Right lobe of liver (tissue), 6 donors: ENCODE data around the gene POLE. TPM values are rescaled to one million over a fixed set of nuclear protein-coding genes. Genes with fewer than 3 reads are reported as not detected.

Experiments
- ATAC-seq, 4 donors: fragments of 200-7000 bp; cut with Tn5 transposase; one replicate each; pipeline ENCODE4 v1.9.1; 2020; ENCODE audit warnings: mild to moderate bottlenecking in 4 of 4, moderate library complexity in 4 of 4
- DNase-seq, 3 donors: peaks; one replicate each; pipeline ENCODE4 v3.0.0-alpha.2; 2020
- H3K27ac ChIP-seq, 3 donors: fragments of 200-600 bp; one replicate each; pipeline ENCODE4 v1.8.0; 2022
- H3K27me3 ChIP-seq, 2 donors: fragments of 200-600 bp; one replicate each; pipeline ENCODE4 v1.8.0; 2022
- H3K36me3 ChIP-seq, 4 donors: fragments of 200-600 bp; sonication (generic) in 1 of 4; one replicate each; pipeline versions ENCODE4 v1.5.1 to v1.8.0; 2017 to 2022; ENCODE audit warnings: control low read depth in 1 of 4
- H3K4me1 ChIP-seq, 4 donors: fragments of 200-600 bp; sonication (generic) in 1 of 4; one replicate each; pipeline versions ENCODE4 v1.5.1 to v1.8.0; 2017 to 2022; ENCODE audit warnings: control low read depth in 1 of 4
- H3K4me3 ChIP-seq, 3 donors: fragments of 200-600 bp; one replicate each; pipeline ENCODE4 v1.8.0; 2022
- H3K9me3 ChIP-seq, 4 donors: fragments of 200-600 bp; sonication (generic) in 1 of 4; one replicate each; pipeline versions ENCODE4 v1.5.1 to v1.8.0; 2017 to 2022; ENCODE audit warnings: control low read depth in 1 of 4
- CTCF ChIP-seq, 4 donors: fragments of 200-600 bp in 3 of 4; fragments of 450-650 bp in 1 of 4; IDR thresholded peaks; one replicate each; pipeline versions ENCODE4 v1.5.1 to v1.8.0; 2016 to 2022; ENCODE audit warnings: antibody characterized with exemption in 4 of 4, mild to moderate bottlenecking in 2 of 4
- POLR2A ChIP-seq: fragments of 450-650 bp; IDR thresholded peaks from one replicate; pipeline ENCODE4 v1.6.1; 2017; ENCODE audit warnings: antibody characterized with exemption, mild to moderate bottlenecking
- WGBS: methylation state at CpG from one replicate; pipeline ENCODE4 v1.1.6; 2018; ENCODE audit warnings: low coverage, low lambda C conversion rate; ENCODE audit not compliant: insufficient coverage; ENCODE audit errors: missing lambda C conversion rate; 5-methylcytosine and 5-hydroxymethylcytosine counted together
- intact Hi-C, 2 donors: fragments of 100-400 bp; cut with DNase I; formaldehyde crosslinking; loops; one replicate each; pipeline versions ENCODE4 v1.11.2 to v1.14.1; 2022
- total RNA-seq, 6 experiments: library from RNA; depleted of rRNA in 2 of 6; stranded (reverse); fragments of >200 nt in 2 of 6; fragmentation: NEBNext Ultra II Directional in 3 of 6; extraction: Animal tissue kit (Norgen Biotek cat#: 25700) in 3 of 6; gene quantifications; one replicate each; pipeline versions ENCODE4 v1.1.0 to v1.2.4, GENCODE V29; 2016 to 2023
- donor health status: DM: no; HTN: yes; CAD: no.
- donor health status: DM: no; HTN: no; CAD: no.
- donor health status: DM: no; HTN: no; CAD: no.
- donor health status: DM: no; HTN: yes; CAD: no.
- donor health status: DM: no; HTN: yes; CAD: no.

POLE gene
- total RNA-seq, 6 experiments from 2014 or later: 13.6 to 34.0 (median 22.7) TPM

DNA sequence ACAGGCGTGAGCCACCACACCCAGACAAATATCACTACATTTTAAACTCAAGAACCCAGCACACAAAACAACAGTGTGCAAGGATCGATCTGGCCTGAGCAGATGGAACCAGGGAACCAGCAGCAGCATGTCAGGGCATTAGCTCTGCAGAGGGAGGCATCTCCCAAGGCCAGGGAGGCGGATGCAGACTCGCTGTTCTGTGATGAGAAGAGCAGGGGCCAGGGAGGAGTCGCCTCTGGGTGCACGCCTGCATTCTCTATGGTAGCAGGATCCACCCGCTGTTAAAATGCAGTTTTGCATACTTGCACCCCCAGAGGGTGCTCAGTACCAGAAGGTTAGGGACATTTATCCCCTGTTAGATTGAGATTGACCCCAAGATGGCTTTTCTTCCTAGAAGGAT is 41.4 kb upstream of the POLE start:
- Histone ChIP-seq H3K4me1 (no peaks in the 10 kb centered on the region), H3K27me3 (no peaks in the 10 kb centered on the region), H3K4me3 (no peak overlapping the region), H3K36me3 (peaks cover 0 to 43% (median 17%) of the 10 kb centered on the region in 4 donors), H3K27ac (no peak overlapping the region), H3K9me3 (no peaks in the 10 kb centered on the region)
- no peak for TF ChIP-seq POLR2A
- no peak for TF ChIP-seq CTCF (IDR thresholded peaks at IDR 0.05)
- intact Hi-C loops: no loop called here
- DNase-seq (no peak), ATAC-seq (no peak)
- 90% methylated on average over 3 of the region's 7 CpGs for WGBS

GRCh38 chr12:132727091-132727794 is 40.1 kb upstream of the POLE start:
- Histone ChIP-seq H3K36me3 (peaks cover 0 to 49% (median 15%) of the 10 kb centered on the region in 4 donors), H3K27me3 (no peaks in the 10 kb centered on the region), H3K9me3 (no peaks in the 10 kb centered on the region), H3K27ac (no peak overlapping the region), H3K4me1 (no peaks in the 10 kb centered on the region), H3K4me3 (no peak overlapping the region)
- peak in 1 of 4 donors; percentile 49 for ATAC-seq
- 90% methylated on average over 8 of the region's 37 CpGs for WGBS
- TF ChIP-seq POLR2A (no peak), CTCF (IDR thresholded peaks at IDR 0.05) (no peak)
- intact Hi-C loops: no loop called here
- DNase-seq: no peak

GRCh38 chr12:132726386-132726785 is 39.2 kb upstream of the POLE start:
- TF ChIP-seq POLR2A: no peak
- no peak for TF ChIP-seq CTCF (IDR thresholded peaks at IDR 0.05)
- intact Hi-C loops: no loop called here
- Histone ChIP-seq H3K4me3 (no peak overlapping the region), H3K27ac (no peak overlapping the region), H3K36me3 (peaks cover 0 to 48% (median 10%) of the 10 kb centered on the region in 4 donors), H3K4me1 (no peaks in the 10 kb centered on the region), H3K27me3 (no peaks in the 10 kb centered on the region), H3K9me3 (no peaks in the 10 kb centered on the region)
- DNase-seq: no peak
- WGBS: 100% methylated on average over 3 of the region's 12 CpGs
- no peak for ATAC-seq

DNA sequence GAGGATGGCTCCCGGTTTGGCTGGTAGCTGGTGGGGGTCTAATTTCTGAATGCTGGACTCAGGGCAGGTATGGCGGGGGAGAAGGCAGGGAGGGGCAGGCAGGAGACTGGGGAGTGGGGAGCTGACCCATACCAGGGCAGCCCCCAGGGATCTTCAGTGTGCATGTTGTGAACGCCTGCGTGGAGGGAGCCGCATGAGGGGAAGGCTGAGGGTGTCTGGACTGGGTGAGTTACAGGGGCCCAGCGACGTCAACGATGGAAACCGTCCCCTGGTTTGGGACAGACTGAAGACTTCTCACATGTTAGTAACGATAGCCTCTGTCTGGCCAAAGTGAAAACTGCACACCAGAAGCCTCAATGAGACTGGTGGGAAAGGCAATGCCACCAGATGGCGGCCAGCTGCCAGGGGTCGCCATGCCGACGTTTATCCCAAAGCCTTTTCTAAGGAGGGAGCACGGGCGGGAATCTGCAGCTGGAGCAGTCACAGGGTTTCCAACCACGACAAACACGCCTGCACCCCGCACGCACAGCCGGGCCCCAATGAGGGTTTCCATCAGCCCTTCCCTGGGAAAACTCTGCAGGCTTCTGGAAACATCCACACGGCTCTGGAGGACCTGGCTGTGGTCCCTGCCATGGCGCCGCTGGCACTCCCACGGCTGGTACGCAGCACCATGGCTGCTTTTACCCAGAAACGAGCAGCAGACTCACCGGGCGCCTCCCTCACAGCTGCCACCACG is 37.5 kb upstream of the POLE start:
- H3K27ac ChIP-seq: no peak overlapping the region
- no peaks in the 10 kb centered on the region for H3K9me3 ChIP-seq
- ATAC-seq (no peak), DNase-seq (no peak)
- no peaks in the 10 kb centered on the region for H3K27me3 ChIP-seq
- no peaks in the 10 kb centered on the region for H3K4me1 ChIP-seq
- peaks cover 0 to 60% (median 16%) of the 10 kb centered on the region in 4 donors for H3K36me3 ChIP-seq
- H3K4me3 ChIP-seq: no peak overlapping the region
- 98% methylated on average over 6 of the region's 30 CpGs for WGBS
- intact Hi-C loops: no loop called here
- TF ChIP-seq CTCF (IDR thresholded peaks at IDR 0.05) (no peak), POLR2A (no peak)
